CD4-positive, alpha-beta memory T cell (primary cell): ENCODE measurements around the gene GALNT4. TPM values are rescaled to one million over a fixed set of nuclear protein-coding genes. Genes with fewer than 3 reads are reported as not detected.

Experiments
- CTCF ChIA-PET: fragments of 350-600 bp; sonication (Branson Sonifier 250); formaldehyde crosslinking; loops from one replicate; lab custom pipeline; 2021; ENCODE audit warnings: inconsistent platforms; ENCODE audit not compliant: partially characterized antibody; lab: Charles Lee
- POLR2A ChIA-PET: fragments of 350-600 bp; sonication (Branson Sonifier 250); formaldehyde crosslinking; loops from one replicate; lab custom pipeline; 2021; ENCODE audit not compliant: partially characterized antibody; lab: Charles Lee
- DNase-seq, 5 donors: peaks; one replicate each; pipeline versions ENCODE4 v3.0.0 to v3.0.0-alpha.2; 2020 to 2022; ENCODE audit warnings: mixed read lengths in 1 of 5
- H3K27ac ChIP-seq: one replicate; pipeline ENCODE4 v1.7.0; 2013; ENCODE audit warnings: low read depth, low read length
- H3K27me3 ChIP-seq: 2 replicates; pipeline ENCODE4 v1.7.0; 2013; ENCODE audit warnings: mild to moderate bottlenecking, low read length, moderate library complexity; ENCODE audit not compliant: insufficient read depth
- H3K36me3 ChIP-seq: 2 replicates; pipeline ENCODE4 v1.7.0; 2013; ENCODE audit warnings: mild to moderate bottlenecking, low read length, moderate library complexity; ENCODE audit not compliant: insufficient read depth
- H3K4me1 ChIP-seq: 2 replicates; pipeline ENCODE4 v1.7.0; 2013; ENCODE audit warnings: mild to moderate bottlenecking, low read length, moderate library complexity; ENCODE audit not compliant: insufficient read depth
- H3K4me3 ChIP-seq, 2 donors: one replicate each; pipeline ENCODE4 v1.7.0; 2013; ENCODE audit warnings: low read length in 2 of 2, mild to moderate bottlenecking in 1 of 2
- H3K9me3 ChIP-seq, 2 donors: one replicate each; pipeline ENCODE4 v1.7.0; 2013; ENCODE audit warnings: low read length in 2 of 2, control low read depth in 1 of 2; ENCODE audit not compliant: control insufficient read depth in 1 of 2
- H3K27ac Mint-ChIP-seq, 7 donors: one replicate each; pipeline ENCODE4 v1.8.0; 2020 to 2021; ENCODE audit warnings: mixed read lengths in 7 of 7, mild to moderate bottlenecking in 6 of 7, inconsistent platforms in 3 of 7, moderate library complexity in 3 of 7
- H3K27me3 Mint-ChIP-seq, 2 donors: one replicate each; pipeline ENCODE4 v1.8.0; 2020 to 2021; ENCODE audit warnings: mixed read lengths in 2 of 2
- H3K36me3 Mint-ChIP-seq, 2 donors: one replicate each; pipeline ENCODE4 v1.8.0; 2020 to 2021; ENCODE audit warnings: mixed read lengths in 2 of 2, inconsistent platforms in 1 of 2, mild to moderate bottlenecking in 1 of 2
- H3K4me1 Mint-ChIP-seq, 4 donors: one replicate each; pipeline ENCODE4 v1.8.0; 2020 to 2021; ENCODE audit warnings: mixed read lengths in 4 of 4, mild to moderate bottlenecking in 1 of 4
- H3K4me3 Mint-ChIP-seq, 8 donors: one replicate each; pipeline ENCODE4 v1.8.0; 2020 to 2021; ENCODE audit warnings: mixed read lengths in 8 of 8, mild to moderate bottlenecking in 7 of 8, moderate library complexity in 6 of 8, inconsistent platforms in 3 of 8
- H3K9me3 Mint-ChIP-seq, 8 donors: one replicate each; pipeline ENCODE4 v1.8.0; 2020 to 2021; ENCODE audit warnings: mixed read lengths in 8 of 8, mild to moderate bottlenecking in 5 of 8, inconsistent platforms in 3 of 8, moderate library complexity in 1 of 8
- intact Hi-C: fragments of 100-400 bp; cut with micrococcal nuclease; formaldehyde crosslinking; loops from one replicate; pipeline ENCODE4 v1.15.1; 2023
- polyA plus RNA-seq, 2 donors: library from polyadenylated mRNA; unstranded; fragments of 300-500 nt; fragmentation: Illumina TruSeq; gene quantifications; one replicate each; pipeline ENCODE4 v1.2.3, GENCODE V29; 2021
- total RNA-seq, 2 experiments: library from RNA; stranded (reverse); gene quantifications; one replicate each; pipeline ENCODE4 v1.2.3, GENCODE V29; 2021

The GALNT4 gene
- total and polyA plus RNA-seq, 4 experiments from 2014 or later = 2.8 to 7.6 (median 5.3) TPM

DNA sequence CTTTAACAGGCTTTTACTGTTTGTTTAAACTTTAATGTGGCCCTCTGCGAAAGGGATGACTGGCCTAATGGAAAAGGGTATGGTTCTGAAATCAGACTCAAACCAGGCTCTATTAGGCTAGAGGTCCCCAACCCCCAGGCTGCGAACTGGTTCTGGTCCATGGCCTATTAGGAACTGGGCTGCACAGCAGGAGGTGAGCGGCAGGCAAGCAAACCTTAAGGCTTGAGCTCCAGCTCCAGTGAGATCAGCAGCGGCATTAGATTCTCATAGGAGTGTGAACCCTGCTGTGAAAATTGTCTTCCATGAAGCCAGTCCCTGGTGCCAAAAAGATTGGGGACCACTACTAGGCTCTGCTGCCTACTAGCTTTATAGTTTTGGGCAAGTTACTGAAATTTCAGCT, 11.1 kb downstream of the GALNT4 start:
- Mint-ChIP-seq H3K36me3 (peaks cover 1 to 9% of the 10 kb centered on the region in 2 donors), H3K27me3 (no peaks in the 10 kb centered on the region), H3K27ac (no peak overlapping the region), H3K4me3 (no peak overlapping the region), H3K4me1 (peaks cover 4 to 13% (median 10%) of the 10 kb centered on the region in 4 donors), H3K9me3 (no peaks in the 10 kb centered on the region)
- DNase-seq = no peak
- intact Hi-C loops = no loop called here
- no peak overlapping the region for H3K4me3 ChIP-seq
- CTCF ChIA-PET = interaction anchor here (0.5 to 1.9 kb wide), 5 partner anchors 8 to 184 kb away, joined by 3 to 7 read pairs (median 4); partner anchors contain the start of gene GALNT4
- H3K36me3 ChIP-seq = no peaks in the 10 kb centered on the region
- peaks cover 9% of the 10 kb centered on the region for H3K4me1 ChIP-seq
- no peak overlapping the region for H3K27ac ChIP-seq
- no peaks in the 10 kb centered on the region for H3K9me3 ChIP-seq
- no peaks in the 10 kb centered on the region for H3K27me3 ChIP-seq
- POLR2A ChIA-PET = interaction anchor here (0.7 kb wide), 1 partner anchor 629 kb away, joined by 3 read pairs; no protein-coding TSS in a partner anchor

DNA sequence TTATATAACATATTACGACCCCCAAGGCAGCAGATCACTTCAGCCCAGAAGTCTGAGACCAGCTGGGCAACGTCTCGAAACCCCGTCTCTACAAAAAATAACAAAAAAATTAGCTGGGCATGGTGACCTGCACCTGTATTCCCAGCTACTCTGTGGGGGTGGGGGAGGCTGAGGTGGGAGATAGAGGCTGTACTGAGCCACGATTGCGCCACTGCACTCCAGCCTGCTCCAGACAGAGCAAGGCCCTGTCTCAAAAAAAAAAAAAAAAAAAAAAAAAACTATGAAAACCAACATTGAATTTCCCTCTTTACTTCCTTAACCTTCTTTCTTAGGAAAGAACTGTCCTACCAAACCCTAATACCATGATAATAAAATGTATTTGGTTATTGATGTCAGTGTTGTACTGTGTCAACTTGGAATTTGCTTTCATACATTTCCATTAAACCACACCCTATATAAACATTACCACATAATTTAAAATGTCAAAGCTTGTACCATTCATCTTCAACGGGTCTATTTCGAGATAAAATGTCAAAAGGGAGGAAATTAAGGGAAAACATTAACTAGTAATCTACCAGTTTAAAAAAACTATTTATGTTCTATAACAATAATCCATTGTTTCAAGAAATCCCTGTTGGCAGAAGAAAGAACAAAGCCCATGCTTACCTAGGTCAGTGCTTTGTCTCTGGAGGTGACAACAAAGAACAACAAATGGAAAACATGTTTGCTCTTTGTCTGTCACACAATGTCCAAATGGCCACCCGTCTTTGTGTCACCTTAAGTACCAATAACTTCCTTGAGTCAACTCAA, 17.4 kb downstream of the GALNT4 start:
- H3K36me3 Mint-ChIP-seq = peaks cover 1 to 15% of the 10 kb centered on the region in 2 donors
- H3K4me1 ChIP-seq = no peaks in the 10 kb centered on the region
- no peaks in the 10 kb centered on the region for H3K9me3 Mint-ChIP-seq
- no peak for DNase-seq
- POLR2A ChIA-PET = no interaction called here
- no peaks in the 10 kb centered on the region for H3K36me3 ChIP-seq
- CTCF ChIA-PET = interaction anchor here (0.8 to 1.9 kb wide), 4 partner anchors 16 to 36 kb away, joined by 3 to 7 read pairs (median 3); partner anchors contain the start of gene GALNT4
- H3K27ac ChIP-seq = no peak overlapping the region
- peaks cover 15 to 20% (median 16%) of the 10 kb centered on the region in 4 donors for H3K4me1 Mint-ChIP-seq
- H3K27me3 ChIP-seq = no peaks in the 10 kb centered on the region
- H3K4me3 ChIP-seq = no peak overlapping the region
- intact Hi-C loops = no loop called here
- no peaks in the 10 kb centered on the region for H3K27me3 Mint-ChIP-seq
- no peak overlapping the region for H3K27ac Mint-ChIP-seq
- H3K4me3 Mint-ChIP-seq = no peak overlapping the region
- no peaks in the 10 kb centered on the region for H3K9me3 ChIP-seq

DNA sequence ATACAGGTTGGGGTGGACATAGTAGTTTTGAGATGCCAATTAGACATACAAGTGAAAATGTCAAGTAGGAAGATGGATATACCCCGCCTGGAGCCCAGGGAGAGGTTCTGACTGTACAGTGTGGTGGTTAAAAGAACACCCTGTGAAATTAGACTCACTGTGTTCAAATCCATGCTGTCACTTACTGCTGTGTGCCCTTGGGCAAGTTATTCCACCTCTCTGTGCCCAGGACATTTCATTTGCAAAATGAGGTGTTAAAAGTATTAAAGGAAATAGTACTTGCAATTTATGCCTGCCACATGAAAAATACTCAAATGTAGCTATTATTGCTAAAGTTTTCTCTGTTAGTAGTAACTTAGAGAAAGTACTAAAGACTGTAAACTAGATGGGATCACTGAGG, 18.5 kb downstream of the GALNT4 start:
- H3K27ac ChIP-seq = no peak overlapping the region
- no peaks in the 10 kb centered on the region for H3K9me3 ChIP-seq
- H3K36me3 ChIP-seq = no peaks in the 10 kb centered on the region
- H3K4me3 ChIP-seq = no peak overlapping the region
- ChIA-PET POLR2A (no interaction called here), CTCF (interaction anchor here (1.1 to 1.9 kb wide), 2 partner anchors 19 to 35 kb away, joined by 3 to 7 read pairs; partner anchors contain the start of gene GALNT4)
- intact Hi-C loops = no loop called here
- Mint-ChIP-seq H3K4me1 (peaks cover 15 to 20% (median 20%) of the 10 kb centered on the region in 4 donors), H3K4me3 (no peak overlapping the region), H3K36me3 (peaks cover 3 to 21% of the 10 kb centered on the region in 2 donors), H3K27ac (no peak overlapping the region), H3K9me3 (no peaks in the 10 kb centered on the region), H3K27me3 (no peaks in the 10 kb centered on the region)
- no peak for DNase-seq
- H3K27me3 ChIP-seq = no peaks in the 10 kb centered on the region
- no peaks in the 10 kb centered on the region for H3K4me1 ChIP-seq

DNA sequence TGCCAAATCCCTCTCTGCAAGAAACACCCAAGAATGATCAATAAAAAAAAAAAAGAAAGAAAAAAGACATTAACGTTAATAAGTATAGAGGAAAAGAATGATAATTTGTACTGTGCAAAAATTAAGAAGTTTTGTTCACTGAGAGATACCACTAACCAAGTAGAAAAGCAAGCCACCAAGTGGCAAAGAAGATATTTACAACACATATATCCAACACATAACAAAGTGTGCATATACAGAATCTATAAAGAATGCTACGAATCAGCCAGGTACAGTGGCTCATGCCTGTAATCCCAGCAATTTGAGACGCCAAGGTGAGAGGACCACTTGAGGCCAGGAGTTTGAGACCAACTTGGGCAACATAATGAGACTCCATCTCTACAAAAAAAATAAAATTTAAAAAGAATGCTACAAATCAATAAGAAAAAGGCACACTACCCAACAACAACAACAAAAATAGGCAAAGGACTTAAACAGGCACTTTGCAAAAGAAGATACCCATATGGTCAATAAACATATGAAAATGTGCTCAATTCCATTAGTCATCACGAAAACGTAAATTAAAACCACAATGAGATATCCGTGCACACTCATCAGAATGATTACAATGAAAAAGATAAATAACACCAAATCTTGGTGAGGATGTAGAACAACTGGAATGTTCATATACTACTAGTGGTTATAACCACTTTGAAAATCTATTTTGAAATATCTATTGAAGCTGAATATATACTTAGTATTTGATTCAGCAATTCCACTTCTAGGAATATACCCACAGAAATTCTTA, 19.8 kb downstream of the GALNT4 start:
- intact Hi-C loops = no loop called here
- Mint-ChIP-seq H3K4me1 (peaks cover 10 to 20% (median 18%) of the 10 kb centered on the region in 4 donors), H3K27me3 (no peaks in the 10 kb centered on the region), H3K9me3 (no peaks in the 10 kb centered on the region), H3K27ac (no peak overlapping the region), H3K4me3 (no peak overlapping the region), H3K36me3 (peaks cover 6 to 24% of the 10 kb centered on the region in 2 donors)
- H3K36me3 ChIP-seq = no peaks in the 10 kb centered on the region
- DNase-seq = no peak
- H3K4me1 ChIP-seq = no peaks in the 10 kb centered on the region
- no peak overlapping the region for H3K27ac ChIP-seq
- H3K9me3 ChIP-seq = no peaks in the 10 kb centered on the region
- no peaks in the 10 kb centered on the region for H3K27me3 ChIP-seq
- no peak overlapping the region for H3K4me3 ChIP-seq
- ChIA-PET POLR2A (no interaction called here), CTCF (interaction anchor here (1.9 kb wide), 1 partner anchor 20 kb away, joined by 7 read pairs; the partner anchor contains the start of gene GALNT4)

- Mint-ChIP-seq H3K27me3 (no peaks in the 10 kb centered on the region), H3K4me3 (no peak overlapping the region), H3K4me1 (peaks cover 5 to 15% (median 12%) of the 10 kb centered on the region in 4 donors), H3K9me3 (no peaks in the 10 kb centered on the region), H3K36me3 (peaks cover 19 to 32% of the 10 kb centered on the region in 2 donors), H3K27ac (peak overlapping the region in 1 of 7 donors; percentile 4)
- Histone ChIP-seq H3K9me3 (no peaks in the 10 kb centered on the region), H3K4me1 (no peaks in the 10 kb centered on the region), H3K36me3 (peaks cover 5% of the 10 kb centered on the region), H3K4me3 (no peak overlapping the region), H3K27ac (no peak overlapping the region), H3K27me3 (no peaks in the 10 kb centered on the region)
- ChIA-PET POLR2A (no interaction called here), CTCF (interaction anchor here (0.8 kb wide), 1 partner anchor 31 kb away, joined by 3 read pairs; no protein-coding TSS in a partner anchor)
- intact Hi-C loops = no loop called here
- no peak for DNase-seq
Measured at GRCh38 chr12:89501793-89502192, 22.8 kb downstream of the GALNT4 start.

DNA sequence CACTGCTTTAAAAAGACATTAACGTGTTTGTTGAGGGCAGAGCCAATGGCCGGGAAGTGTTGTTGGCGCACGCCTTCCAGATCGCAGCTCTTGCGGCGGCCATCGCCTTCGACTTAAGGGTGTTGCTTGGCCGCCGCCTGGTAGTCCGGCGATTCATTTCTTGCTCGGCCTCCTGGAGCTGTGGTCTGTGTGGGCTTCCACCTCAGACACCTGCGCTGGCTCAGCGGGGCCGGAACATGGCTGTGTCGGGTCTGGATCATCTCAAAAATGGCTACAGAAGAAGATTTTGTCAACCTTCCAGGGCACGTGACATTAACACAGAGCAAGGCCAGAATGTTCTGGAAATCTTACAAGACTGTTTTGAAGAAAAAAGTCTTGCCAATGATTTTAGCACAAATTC, 24.7 kb downstream of the GALNT4 start:
- Mint-ChIP-seq H3K4me1 (peaks cover 6 to 12% (median 8%) of the 10 kb centered on the region in 4 donors), H3K27ac (no peak overlapping the region), H3K36me3 (peaks cover 33 to 40% of the 10 kb centered on the region in 2 donors), H3K4me3 (no peak overlapping the region), H3K27me3 (no peaks in the 10 kb centered on the region), H3K9me3 (no peaks in the 10 kb centered on the region)
- Histone ChIP-seq H3K27me3 (no peaks in the 10 kb centered on the region), H3K36me3 (peaks cover 5% of the 10 kb centered on the region), H3K4me1 (no peaks in the 10 kb centered on the region), H3K27ac (no peak overlapping the region), H3K9me3 (no peaks in the 10 kb centered on the region), H3K4me3 (no peak overlapping the region)
- POLR2A ChIA-PET = no interaction called here
- no peak for DNase-seq
- CTCF ChIA-PET = interaction anchor here (1.2 kb wide), 1 partner anchor 38 kb away, joined by 3 read pairs; no protein-coding TSS in a partner anchor
- intact Hi-C loops = no loop called here

GRCh38 chr12:89497467-89497866, 27.1 kb downstream of the GALNT4 start:
- no peak overlapping the region for H3K4me3 Mint-ChIP-seq
- Histone ChIP-seq H3K36me3 (peaks cover 5% of the 10 kb centered on the region), H3K27ac (no peak overlapping the region), H3K27me3 (no peaks in the 10 kb centered on the region), H3K4me3 (no peak overlapping the region), H3K9me3 (no peaks in the 10 kb centered on the region), H3K4me1 (no peaks in the 10 kb centered on the region)
- H3K36me3 Mint-ChIP-seq = peaks cover 48 to 53% of the 10 kb centered on the region in 2 donors
- H3K4me1 Mint-ChIP-seq = peaks cover 11 to 19% (median 13%) of the 10 kb centered on the region in 4 donors
- no peak overlapping the region for H3K27ac Mint-ChIP-seq
- POLR2A ChIA-PET = no interaction called here
- CTCF ChIA-PET = interaction anchor here (1.4 kb wide), 1 partner anchor 27 kb away, joined by 5 read pairs; the partner anchor contains the start of gene GALNT4
- intact Hi-C loops = no loop called here
- H3K27me3 Mint-ChIP-seq = no peaks in the 10 kb centered on the region
- no peaks in the 10 kb centered on the region for H3K9me3 Mint-ChIP-seq
- DNase-seq = no peak
